GM21447 (cell line): ENCODE results near the gene CA4.
"Not testable (repeated sequence)": the region's sequence is repeated elsewhere in the genome, so short reads cannot be mapped to it uniquely, and the experiment has no call there.

Experiments
- ATAC-seq: cut with Tn5 transposase; IDR thresholded peaks from one replicate; pipeline ENCODE4 v1.9.1; 2021; ENCODE audit not compliant: unreplicated experiment

The CA4 gene

GRCh38 chr17:60149691-60150582 is at the start of gene CA4:
Gene CA4 (plus strand): TSS chr17:60149973. CDS start chr17:60150035, 62 bp downstream.
- no peak for ATAC-seq

DNA sequence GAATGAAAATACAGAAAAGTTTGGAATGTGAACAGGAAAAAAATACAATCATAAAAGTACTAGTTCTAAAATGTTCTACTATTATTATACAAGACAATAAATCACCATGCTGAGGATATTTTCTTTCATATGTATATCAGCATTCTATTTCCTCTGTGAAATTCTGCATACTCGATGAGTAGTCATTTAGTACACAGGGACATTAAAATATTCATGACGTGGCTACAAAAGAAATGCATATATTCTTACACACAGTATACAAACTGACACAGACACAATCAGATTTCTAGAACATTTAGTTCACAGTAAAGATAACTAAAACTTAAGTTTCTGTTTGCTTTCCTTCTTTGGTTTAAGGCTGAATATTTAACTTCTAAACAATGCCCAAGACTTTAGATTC is 49.2 kb upstream of the CA4 start:
- not testable (repeated sequence) for ATAC-seq

GRCh38 chr17:60102015-60102631 is 47.6 kb upstream of the CA4 start:
- ATAC-seq, result not testable (repeated sequence)

DNA sequence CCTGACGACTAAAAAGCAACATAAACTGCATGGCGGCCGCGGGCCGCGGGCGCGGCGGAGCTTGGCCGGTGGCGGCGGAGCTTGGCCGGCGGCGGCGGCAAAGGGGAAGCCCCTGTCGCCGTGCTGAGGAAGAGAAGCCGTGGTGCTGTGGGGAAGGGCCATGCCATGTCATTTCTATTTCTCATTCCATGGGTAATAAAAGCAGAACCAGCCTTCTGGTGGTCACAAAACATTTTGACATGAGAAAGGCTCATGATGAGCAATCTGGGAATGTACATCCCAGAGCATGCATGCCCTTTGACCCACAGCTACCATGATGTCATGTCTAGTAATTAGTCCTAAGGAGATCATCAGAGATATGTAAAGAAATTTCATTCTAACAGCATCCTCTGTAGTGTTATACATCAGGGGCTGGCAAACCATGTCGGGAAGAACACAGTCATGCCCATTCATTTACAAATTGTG is 47.1 kb upstream of the CA4 start:
- no peak for ATAC-seq

- no peak for ATAC-seq
Observed at GRCh38 chr17:60103957-60104356, 45.8 kb upstream of the CA4 start.

- no peak for ATAC-seq
Observed at GRCh38 chr17:60106340-60107059, 43.3 kb upstream of the CA4 start.

- no peak for ATAC-seq
Observed at GRCh38 chr17:60107526-60108257, 42.1 kb upstream of the CA4 start.

DNA sequence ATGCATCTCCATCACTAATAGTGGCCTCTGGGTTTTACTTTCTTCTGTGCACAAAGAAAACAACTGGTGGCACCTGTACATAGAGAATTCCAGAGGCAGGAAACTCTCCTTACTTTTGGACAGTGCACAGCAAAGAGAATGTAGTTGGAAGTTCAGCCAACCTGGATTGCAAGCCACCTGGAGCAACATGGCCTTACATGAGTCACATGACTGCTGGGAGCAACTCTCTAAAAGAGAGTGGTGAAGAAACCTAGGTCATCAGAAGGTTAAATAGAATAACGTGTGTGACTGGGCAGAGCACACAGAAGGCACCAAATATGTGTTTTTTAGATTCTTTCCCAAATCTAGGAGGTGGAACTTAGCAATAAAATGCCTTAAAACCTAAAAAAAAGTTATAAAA is 41.5 kb upstream of the CA4 start:
- ATAC-seq, result not testable (repeated sequence)

DNA sequence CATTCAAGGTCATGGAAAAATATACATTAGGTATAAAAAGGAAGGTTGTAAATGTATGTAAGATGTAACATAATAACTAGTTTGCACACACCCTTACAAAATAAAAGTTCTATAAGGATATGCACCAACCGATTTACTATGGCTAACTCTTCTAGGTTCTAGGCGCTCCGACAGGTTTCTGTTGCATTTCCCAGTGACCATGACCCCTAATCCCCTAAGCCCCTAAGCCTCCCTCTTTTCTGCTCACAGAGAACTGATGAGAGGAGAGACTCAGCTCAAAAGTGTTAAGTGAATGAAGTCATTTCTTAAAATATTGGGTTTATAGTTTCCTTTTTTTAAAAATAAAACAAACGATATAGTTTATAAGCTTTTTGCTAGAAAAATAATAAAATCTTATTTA is 41.1 kb upstream of the CA4 start:
- ATAC-seq, result no peak

GRCh38 chr17:60109161-60109560 is 40.6 kb upstream of the CA4 start:
- ATAC-seq, result no peak

GRCh38 chr17:60110586-60110985 is 39.2 kb upstream of the CA4 start:
- no peak for ATAC-seq

GRCh38 chr17:60111661-60112060 is 38.1 kb upstream of the CA4 start:
- not testable (repeated sequence) for ATAC-seq

DNA sequence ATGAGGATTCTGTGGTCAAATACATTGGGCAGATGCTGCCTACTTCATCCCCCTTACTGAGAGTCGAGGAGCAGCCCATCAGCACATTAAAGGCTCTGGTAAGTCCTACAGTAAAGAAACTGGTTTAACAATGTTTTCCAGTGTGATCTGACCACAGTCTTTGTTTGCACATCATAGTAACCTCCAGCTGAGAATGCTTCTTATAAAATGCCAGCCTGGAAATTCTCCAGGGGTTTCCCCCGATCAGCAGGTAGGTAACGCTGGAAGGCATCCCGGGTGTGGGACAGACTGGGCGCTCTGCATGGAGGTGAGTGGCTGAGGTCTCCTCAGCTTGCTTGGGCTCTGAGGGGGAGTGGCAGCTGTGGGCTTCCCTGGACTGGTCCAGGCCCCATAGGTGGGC is 34.4 kb upstream of the CA4 start:
- not testable (repeated sequence) for ATAC-seq

DNA sequence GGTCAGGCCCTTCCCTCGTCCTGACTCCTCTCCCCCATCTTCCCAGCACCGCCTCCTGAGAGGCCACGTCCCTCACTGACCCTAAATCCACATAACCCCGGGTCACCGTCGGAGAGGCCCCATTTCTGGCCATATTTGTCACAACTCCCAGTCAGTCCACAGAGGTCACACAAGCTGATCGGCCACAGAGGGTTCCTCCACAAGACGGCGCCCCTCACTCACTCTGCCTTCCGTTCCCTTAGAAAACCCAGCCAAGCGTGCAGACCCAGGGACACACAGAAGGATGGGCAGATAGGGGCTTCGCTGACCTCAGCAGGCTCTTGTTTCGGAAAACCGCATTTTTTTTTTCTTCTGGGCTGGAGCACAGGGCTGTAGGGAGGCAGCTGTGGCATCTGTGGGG is 33.6 kb upstream of the CA4 start:
- ATAC-seq, result not testable (repeated sequence)

DNA sequence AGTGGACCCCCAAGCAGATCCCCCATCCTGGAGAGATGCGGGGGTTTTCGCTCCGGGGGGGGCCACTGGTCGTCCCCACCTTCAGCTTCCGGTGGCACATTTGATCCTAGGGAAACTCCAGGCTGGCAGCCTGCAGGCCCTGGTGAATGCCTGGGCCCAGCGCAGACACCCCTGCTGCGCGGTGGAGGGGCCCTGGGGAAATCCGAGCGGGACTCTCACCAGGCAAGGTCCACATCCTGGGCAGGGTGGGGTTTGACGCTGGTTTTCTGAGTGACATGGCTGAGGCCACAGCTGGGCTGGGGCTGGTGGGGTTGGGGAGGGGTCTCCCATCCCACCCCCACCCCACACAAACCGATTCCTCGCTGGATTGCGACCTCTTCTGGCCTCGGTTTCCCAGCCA is 30.6 kb upstream of the CA4 start:
- ATAC-seq, result not testable (repeated sequence)

GRCh38 chr17:60119807-60120748 is 29.7 kb upstream of the CA4 start:
- ATAC-seq, result not testable (repeated sequence)

- no peak for ATAC-seq
Observed at GRCh38 chr17:60127068-60128064, 22.4 kb upstream of the CA4 start.

GRCh38 chr17:60128171-60128859 is 21.5 kb upstream of the CA4 start:
- no peak for ATAC-seq
